SH-SY5Y (cell line): ENCODE data around the gene TAF4.

ENCODE experiments used
- GATA2 ChIP-seq: IDR thresholded peaks from 2 replicates; pipeline ENCODE4 v1.6.1; 2011; ENCODE audit warnings: mild to moderate bottlenecking, low read depth, low read length
- GATA3 ChIP-seq: IDR thresholded peaks from 2 replicates; pipeline ENCODE4 v1.6.1; 2011; ENCODE audit warnings: low read depth, mild to moderate bottlenecking, low read length, moderate library complexity

GRCh38 chr20:61929561-61929960 lies 136.1 kb downstream of the TAF4 start:
- TF ChIP-seq GATA3 (no peak), GATA2 (no peak)
